Activated CD8-positive, alpha-beta memory T cell treated with anti-CD3 and anti-CD28 coated beads, Interleukin-2, amount 50 U/mL, for 24 hours (primary cell): ENCODE results near the gene ZNF609.

Experiments
- DNase-seq: peaks from one replicate; pipeline ENCODE4 v3.0.0-alpha.2; 2020; ENCODE audit errors: extremely low read depth

ZNF609 gene

DNA sequence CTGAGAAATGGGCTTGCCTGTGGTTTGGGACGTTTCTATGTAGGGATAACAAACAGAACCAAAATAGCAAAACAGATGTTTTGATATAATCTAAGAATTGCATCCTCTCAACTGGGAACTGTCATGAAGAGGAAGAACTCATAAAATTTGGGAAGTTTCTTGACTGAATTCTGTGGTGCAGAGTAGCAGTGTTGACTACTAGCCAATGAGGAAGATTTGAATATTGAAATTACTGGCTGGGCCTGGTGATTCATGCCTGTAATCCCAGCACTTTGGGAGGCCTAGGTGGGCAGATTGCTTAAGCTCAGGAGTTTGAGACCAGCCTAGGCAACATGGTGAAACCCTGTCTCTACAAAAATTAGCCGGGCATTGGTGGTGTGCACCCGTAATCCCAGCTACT, 42.2 kb downstream of the ZNF609 start:
- DNase-seq: no peak

DNA sequence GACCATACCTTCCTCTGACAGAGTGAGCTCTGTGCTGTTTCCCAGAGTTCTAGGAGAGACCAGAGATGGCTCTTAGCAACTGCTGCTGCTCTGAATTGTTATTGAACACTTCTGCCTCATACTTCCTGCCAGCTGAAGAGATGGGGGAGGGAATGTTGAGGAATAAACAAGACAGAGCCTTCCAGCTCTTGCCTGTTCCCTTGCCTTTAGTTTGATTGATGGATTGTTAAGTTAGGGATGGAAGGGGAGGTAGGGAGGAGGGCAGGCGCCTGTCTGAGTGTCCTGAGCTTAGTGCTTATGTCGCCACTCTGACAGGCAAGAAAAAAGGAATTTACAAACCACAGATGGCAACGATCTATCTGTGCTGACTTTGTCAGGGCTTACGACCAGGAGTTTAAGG, 42.8 kb downstream of the ZNF609 start:
- DNase-seq: no peak

DNA sequence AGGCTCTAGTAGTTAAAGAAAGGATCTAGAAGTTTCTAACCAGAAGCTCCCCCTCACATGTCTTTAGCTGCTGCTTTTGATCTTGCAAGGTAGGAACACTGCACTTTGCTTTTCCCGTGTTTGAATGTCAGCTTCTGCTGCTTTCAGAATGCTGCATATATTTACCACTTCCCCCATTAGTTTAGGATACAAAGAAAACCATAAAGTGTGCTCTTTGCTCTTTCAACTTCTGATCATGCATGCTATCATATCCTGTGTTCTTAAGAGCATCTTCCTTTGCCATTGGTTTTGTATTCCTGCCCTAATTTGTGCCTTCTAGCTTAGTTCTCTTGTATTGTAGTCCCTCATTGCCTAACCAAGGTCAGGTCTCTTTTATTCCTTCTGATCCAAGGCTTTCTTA, 43.3 kb downstream of the ZNF609 start:
- DNase-seq: no peak

DNA sequence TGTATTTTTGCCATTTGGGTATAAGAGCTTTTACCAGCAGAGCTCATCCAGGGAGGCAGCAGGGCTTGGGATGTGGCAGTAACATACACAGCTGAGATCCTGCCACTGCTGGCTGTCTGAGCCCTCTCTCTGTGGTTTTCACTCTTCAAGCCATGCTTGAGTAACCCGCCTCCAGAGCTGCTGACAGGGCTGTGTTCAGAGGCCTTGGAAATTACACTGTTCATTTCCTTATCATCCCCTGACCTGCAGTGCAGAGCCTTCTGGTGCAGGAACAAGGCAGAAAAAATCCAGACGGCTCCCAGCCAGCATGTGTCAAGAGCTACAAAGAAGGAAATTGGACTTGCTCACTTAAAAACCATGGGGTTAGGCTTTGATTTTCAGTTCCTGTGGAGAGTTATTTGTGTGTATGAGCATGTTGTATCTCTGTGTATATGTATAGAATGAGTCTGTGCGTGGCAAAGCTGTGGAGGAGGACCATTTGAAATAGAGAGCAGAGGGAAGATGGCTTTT, 47.0 kb downstream of the ZNF609 start:
- peak; percentile 10 for DNase-seq

DNA sequence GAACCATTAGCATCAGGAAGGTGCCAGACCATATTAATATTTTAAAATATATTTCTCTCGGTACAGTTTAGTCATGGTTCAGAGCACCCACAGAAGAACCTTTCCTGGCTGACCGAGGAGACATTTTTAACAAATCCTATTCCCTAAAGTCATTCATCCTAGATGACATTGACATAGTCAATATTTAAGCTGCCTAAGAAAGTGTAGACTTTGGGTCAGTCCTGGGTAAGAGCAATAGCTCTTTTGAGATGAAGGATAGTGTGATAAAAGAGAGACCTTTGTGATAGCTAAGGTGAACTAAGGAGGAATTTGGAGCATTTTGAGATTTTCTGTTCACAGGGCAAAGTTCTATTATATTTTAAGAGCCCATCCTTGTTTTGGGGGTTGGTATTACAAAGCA, 47.5 kb downstream of the ZNF609 start:
- DNase-seq: no peak

DNA sequence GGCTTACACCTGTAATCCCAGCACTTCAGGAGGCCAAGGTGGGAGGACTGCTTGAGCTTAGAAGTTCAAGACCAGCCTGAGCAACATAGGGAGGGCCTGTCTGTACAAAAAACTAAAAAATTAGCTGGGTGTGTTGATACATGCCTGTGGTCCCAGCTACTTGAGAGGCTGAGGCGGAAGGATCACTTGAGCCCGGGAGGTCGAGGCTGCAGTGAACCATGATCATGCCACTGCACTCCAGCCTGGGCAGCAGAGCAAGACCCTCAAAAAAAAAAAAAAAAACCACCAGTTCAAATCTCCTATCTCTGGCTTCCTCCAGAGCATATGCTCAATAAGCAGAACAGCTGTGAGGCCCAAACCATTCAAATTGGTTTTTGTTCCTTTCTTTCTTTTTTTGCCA, 53.4 kb downstream of the ZNF609 start:
- no peak for DNase-seq

DNA sequence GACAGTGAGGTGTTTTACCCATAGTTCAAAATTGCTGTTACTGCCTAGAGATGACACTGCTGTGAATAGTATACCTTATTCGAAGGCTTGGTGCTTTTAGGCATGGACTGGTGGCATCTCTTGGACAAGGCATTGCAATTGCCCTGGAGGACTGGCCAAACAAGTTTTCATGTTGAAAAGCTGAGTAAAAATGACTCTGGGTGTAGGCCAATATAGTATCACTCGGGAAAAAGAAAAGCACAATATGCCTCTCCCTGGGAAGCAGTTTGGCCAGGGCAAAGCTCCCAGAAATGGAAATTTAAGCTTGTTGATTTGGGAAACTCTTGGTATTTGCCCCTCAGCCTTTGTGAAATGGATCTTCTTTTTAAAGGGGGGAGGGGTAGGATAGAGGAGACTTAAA, 54.8 kb downstream of the ZNF609 start:
- no peak for DNase-seq

DNA sequence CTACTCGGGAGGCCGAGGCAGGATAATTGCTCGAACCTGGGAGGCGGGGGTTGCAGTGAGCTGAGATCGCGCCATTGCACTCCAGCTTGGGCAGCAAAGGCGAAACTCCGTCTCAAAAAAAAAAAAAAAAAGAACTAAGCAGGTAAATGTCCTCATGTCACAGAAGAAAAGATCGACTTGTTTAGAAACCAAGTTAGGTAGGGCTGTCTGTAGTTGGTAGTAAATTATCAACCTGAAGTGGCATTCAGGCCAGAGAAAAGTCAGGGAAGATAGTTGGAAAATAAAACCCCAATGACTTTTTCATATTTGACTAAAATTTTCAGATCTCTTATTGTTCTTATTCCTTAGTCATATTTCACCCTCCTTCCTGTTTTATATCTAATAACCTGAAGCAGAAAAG, 55.4 kb downstream of the ZNF609 start:
- DNase-seq: no peak

DNA sequence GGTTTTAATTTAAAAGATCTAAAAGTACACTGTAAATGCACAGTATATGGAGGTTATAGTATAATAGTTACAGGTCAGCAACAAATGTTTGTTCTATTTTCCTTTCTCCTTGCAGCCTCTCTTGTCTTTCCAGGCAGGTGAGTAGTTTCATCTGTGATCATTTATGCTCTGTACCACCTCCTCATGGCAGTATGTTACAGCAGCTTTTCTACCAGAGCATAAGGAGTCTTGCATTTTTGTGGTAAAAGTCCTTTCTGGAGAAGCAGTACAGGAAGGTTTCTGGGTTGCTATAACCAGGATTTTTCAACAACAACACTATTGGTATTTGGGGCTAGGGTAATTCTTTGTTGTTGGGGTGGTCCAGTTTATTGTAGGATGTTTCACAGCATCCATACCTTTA, 59.5 kb downstream of the ZNF609 start:
- DNase-seq: no peak

DNA sequence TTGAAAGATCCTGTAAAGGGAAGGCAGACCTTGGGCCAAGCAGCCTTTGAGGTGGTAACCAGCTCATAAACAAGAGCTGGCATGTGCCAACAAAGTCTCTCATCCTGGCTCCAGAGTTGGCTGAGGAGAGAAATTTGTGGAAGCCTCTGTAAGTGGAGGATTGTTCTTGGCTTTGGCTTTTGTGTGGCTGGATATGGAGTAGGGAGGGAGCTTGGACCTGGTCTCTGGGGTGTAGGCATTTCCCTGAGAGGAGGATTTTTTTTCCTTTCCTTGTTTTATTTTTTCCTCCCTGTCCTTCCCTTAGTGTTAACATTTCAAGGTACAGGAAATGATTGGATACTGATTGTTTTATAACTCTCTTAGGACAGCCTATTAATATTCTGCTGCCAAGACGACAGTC, 60.8 kb downstream of the ZNF609 start:
- DNase-seq: no peak

DNA sequence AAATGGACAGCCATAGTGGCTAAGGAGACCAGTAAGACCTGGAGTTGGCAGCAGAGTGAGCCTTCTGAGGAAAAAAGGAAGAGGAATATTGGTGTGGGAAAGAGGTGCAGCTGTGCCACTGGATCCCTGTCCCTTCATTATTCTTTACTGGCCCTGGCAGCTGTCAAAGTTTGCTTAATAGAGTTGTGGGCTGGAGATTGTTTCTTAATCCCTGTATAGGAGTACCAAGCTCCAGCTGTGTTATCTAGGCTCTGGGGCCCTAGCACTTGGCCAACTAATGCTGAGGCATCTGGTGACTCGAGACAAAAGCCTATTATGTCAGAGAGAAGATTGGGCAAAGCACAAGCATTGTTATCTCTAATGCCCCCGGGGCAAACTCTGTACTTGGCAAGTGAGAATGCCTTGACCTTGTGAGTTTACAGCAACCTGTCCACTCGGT, 61.4 kb downstream of the ZNF609 start:
- no peak for DNase-seq

DNA sequence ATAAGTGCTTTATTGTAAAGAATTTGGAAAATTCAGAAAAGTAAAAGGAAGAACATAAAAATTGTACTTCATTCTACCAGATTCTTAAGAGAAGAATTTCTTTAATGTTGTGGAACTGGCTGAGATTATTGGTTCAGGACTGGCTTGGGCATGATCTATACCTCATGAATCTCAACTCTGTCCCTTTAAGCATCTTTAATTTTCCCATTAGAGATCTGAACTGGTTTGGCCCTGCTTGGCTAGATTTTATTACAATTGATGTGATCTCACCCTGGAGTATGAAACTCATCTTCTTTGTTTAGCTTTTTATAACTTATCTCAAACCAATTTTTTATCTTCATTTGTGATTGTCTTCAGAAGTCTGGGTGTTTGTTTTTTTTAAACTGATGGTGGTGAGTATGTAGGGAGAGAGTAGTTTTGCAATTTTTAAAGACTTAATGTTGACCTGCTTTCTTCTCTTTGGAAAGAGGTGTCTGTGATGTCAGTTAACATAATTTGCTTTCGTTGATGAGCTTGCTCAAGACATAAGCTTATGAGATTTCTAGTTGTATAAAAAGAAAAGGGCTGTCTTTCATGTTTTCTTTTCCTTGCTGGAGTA, 61.9 kb downstream of the ZNF609 start:
- no peak for DNase-seq

DNA sequence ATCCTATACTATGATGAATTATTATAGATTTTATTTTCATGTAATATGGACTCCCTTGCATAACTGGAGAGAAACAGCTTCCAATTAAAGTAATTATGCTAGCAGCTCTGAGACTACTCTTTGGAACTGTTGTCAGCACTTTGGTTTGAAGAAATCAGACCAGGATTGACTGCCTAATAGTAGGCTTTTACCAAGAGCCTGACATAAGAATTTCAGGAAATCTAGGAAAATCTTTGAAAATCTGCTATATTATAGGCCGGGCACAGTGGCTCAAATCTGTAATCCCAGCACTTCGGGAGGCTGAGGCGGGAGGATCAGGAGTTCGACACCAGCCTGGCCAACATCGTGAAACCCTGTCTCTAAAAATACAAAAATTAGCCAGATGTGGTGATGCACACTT, 62.9 kb downstream of the ZNF609 start:
- DNase-seq: no peak

DNA sequence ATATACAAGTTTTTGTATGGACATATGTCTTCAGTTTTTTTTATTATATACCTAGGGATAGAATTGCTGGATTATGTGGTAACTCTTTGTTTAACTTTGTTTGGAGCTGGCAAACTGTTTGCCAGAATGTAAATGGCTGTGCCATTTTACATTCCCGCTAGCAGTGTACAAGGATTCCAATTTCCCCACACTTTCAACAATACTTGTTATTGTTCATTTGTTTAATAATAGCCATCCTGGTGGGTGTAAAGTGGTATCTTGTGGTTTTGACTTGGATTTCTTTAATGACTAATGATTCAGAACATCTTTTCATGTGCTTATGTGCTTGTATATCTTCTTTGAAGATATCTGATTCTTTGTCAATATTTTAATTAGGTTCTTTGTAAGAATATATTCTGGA, 64.4 kb downstream of the ZNF609 start:
- no peak for DNase-seq

DNA sequence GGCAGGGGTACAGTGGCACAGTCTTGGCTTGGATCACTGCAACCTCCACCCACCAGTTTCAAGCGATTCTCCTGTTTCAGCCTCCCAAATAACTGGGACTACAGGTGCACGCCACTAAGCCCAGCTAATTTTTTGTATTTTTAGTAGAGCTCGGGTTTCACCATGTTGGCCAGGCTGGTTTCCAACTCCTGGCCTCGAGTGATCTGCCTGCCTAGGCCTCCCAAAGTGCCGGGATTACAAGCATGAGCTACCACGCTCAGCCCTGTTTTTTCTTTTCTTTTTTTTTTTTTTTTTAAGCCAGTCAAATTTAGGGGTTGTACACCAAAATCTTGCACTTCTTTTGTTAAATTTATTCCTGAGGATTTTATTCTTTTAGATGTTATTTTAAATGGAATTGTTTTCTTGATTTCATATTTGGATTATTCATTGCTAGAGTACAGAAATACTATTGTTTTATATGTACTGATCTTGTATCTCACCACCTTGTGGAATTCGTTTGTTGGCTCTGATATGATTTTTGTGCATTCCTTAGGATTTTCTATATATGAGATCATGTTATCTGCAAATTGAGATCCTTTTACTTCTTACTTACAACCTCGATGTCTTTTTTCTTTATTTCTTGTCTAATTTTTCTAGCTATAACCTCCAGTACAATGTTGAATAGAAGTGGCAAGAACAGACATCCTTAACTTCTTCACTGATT, 65.6 kb downstream of the ZNF609 start:
- no peak for DNase-seq

DNA sequence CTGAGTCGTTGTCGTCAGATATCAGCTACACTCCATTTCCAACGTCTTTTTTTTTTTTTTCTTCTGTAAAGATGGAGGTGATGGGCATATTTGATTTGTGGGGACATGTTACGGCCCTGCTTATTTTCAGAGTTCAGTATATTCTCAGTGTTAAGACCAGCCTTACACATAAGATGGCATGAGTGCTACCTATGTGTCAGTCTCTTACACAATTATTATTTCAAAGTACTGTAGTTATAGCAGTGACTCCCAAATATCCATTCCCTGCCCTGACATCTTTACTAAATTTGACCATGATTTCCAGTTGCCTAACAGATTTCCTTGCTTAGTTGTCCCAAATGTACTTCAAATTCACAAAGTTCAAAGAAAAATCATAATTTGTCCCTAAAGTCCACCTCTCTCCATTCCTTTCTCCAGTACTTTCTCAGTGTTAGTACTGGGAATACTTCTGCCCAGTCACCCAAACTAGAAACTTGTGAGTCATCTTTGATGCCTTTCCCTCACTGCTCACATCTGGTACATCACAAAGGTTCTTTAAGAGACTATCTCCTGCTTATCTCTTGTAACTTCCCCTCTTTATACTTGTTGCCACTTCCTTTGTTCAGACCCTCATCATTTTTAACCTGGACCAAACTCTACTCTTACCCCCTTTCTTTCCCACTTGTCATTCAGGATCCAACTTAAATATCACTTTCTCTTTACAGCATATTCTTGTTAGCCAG, 67.0 kb downstream of the ZNF609 start:
- no peak for DNase-seq

DNA sequence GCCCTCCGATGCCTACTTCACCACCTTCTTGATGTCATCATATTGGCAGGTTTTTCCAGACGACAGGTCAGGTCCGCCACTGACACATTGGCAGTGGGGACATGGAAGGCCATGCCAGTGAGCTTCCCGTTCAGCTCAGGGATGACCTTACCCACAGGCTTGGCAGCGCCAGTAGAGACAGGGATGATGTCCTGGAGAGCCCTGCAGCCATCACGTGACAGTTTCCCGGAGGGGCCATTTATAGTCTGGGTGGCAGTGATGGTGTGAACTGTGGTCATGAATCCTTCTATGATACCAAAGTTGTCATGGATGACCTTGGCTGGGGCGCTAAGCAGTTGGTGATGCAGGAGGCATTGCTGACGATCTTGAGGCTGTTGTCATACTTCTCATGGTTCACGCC, 68.5 kb downstream of the ZNF609 start:
- no peak for DNase-seq

DNA sequence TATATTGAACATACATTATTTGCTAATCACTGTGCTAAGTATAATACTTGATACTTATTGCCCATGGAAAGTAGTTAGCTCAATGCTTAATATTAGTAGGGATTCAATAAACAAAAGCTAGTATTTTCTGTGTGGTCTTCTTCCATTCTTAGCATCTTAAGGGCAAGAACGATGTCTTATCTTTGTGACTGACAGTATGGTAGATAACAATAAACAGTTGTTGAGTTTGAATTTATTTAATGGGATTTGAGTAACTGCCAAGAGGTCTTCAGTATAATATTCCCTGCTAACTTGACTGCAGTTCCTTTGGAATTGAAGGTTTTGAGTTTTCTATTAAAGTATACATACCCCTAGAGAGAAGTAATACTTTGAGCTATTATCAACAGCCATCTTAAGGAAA, 70.1 kb downstream of the ZNF609 start:
- DNase-seq: no peak

DNA sequence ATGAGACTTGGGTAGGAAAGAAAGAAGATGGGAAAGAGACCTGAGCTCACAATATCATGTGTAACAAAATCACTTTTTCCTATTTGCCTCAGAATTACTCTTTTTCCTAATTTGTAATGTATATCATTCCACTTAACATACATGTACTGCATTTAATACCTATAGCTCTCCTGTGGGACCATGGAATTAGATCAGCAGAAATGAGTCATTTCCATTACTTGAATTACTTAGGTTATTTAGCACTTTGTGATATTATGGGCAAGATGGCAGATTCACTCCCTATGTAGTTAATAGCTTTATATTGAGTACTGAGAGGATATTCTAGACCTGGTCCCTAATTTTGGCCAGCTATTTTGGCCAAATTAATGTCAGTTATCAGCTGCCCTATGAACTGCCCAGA, 70.5 kb downstream of the ZNF609 start:
- DNase-seq: no peak

DNA sequence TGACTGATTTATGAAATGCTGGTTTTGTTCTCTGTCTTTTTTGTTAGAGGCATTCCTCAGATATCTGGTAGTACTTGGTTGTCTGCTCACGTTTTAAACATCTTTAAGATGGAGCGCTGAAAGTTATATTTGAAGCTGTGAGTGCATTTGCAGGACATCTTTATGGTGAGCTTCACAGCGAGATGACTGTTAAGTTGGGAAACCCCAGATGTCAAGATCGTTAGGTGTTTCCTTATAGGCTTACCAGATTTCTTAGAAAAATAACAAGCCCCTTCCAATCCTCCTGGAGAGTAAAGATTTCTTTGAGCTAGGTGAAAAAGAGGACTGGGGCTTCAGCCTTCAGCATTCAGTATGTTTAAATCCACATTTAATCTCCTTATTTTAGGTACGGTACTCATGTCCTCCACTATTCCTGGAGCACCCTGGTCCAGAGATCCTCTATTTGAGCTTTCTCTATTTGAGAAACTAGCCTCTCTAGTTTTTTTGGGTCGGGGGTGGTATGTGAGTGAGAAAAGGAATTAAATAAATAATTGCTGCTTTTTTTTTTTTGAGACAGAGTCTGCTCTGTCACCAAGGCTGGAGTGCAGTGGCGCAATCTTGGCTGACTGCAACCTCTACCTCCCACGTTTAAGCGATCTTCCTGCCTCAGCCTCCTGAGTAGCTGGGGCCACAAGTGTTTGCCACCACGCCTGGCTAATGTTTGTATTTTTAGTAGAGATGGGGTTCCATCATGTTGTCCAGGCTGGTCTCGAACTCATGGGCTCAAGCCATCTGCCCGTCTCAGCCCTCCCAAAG, 72.3 kb downstream of the ZNF609 start:
- DNase-seq: no peak

DNA sequence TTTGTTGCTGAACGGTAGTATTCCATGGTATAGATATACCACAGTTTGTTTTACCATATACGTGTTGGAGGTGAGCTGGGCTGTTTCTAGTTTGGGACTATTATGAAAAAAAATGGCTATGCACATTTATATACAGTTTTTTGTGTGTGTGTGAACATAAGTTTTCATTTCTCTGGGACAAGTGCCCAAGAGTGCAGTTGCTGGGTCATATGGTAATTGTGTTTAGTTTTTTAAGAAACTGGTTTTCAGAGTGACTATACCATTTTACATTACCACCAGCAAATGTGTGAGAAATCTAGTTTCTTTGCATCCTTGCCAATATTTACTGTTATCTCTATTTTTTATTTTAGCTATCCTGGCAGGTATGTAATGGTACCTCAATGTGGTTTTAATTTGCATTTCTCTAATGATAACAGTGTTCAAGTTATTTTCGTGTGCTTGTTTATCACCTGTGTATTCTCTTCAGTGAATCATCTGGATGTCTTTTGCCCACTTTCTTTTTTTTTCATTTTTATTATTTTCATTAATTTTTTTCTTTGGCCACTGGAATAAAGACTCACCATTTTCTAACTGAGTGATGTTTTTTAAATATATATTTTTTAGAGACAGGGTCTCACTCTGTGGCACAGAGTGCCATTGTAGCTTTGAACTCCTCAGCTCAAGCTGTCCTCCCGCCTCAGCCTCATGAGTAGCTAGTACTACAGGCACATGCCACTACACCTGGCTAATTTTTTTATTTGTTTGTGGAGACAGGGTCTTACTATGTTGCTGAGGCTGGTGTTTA, 75.3 kb downstream of the ZNF609 start:
- DNase-seq: no peak
